T1000 (cell line): Measurements from ENCODE around the gene NEGR1.

Experiments used
- DNase-seq: peaks from one replicate; lab custom pipeline; 2025; ENCODE audit warnings: mixed read lengths; lab: John Stamatoyannopoulos, UW

Gene NEGR1

DNA sequence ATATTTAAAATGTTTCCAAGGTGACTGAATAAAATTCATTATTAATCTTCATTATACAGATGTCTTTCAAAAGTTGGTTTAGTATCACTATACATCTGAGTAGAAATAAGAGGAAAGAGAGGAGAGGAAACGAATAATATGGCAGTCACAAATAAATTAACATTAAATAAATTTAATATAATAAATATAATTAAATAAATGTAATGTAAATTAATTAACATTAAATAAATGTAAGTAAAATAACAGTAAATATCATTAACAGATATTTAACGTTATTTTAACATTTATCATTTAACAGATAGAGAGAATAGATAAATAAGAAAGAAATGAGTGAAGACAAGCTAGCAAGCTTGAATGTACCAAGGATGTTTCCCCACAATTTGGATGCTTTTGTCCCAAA lies 592.7 kb downstream of the NEGR1 start:
- DNase-seq, result no peak

DNA sequence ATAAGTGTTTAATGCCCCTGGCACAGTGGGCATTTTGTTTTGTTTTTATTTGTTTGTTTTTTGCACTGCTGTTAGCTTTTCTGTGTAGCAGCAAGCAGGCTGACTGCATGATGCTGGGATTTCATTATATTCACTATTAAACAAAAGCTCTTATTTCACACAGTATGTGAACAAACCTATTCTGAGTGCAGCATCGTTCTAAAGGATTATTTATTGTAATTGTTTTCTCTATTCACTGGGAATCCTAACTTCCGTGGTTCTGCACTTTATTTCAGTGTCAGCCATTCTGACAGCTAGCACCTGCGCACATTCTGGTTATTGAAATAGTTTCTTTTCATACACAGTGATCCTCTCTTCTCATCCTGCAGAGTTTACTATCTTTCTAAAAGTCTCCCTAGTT lies 595.0 kb downstream of the NEGR1 start:
- no peak for DNase-seq

DNA sequence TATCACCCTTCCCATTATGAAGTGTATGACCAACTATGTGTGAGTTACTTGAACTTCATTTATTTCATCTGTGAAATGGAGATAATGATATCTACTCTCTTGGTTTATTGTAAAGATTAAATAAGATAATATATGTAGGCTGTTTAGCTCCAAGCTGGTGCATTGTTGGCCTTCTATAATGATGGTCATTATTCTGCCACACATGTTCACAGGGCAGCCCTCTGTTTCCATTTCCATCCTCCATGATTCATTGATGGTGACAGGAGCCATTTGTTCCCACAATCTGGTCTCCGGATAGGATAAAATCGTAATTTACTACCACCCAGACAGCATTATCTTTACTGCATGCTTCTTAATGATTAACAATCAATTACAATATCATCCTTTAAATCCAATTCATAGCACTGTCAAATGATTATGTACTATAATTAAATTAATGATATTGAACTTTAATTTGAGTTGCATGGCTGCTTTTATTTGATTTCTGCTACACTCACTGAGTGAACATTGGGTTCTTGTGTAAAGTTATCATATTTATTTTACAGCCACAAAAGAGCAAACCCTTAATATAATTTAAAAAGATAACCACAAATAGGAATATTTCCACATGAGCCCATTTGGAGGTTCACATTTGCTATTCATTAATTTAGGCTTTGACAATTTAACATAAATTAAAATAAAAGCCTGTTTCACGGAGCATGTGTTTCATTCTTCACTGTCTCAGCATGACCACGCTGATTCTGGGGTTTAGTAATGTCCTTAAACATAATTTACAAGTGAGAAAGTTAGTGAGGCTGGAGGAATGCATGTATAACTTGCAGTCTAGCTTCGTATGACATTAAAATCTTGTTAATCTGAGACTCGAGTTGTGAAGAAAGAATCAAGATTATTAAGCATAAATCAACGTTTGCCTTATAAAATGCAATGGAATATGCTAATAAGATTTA lies 605.1 kb downstream of the NEGR1 start:
- DNase-seq, result no peak

DNA sequence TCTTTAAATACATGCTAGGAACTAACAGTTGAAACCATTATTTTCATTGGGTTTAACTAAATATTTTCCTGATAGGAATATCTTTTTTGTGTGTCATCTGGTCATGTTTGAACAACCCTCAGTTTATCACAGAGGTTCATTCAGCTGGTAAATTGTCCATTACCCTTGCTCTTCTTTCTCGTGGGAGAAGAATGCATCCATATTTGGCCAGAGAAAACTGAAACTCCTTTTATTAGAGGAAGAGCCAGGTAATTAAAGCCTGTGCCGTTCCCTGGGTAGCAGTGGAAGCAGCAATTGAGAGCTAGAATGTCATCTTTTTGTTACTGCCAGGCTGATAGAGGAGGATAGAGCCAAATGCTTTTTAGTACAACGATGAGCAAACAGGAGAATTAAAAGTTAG lies 614.3 kb downstream of the NEGR1 start:
- DNase-seq, result no peak

DNA sequence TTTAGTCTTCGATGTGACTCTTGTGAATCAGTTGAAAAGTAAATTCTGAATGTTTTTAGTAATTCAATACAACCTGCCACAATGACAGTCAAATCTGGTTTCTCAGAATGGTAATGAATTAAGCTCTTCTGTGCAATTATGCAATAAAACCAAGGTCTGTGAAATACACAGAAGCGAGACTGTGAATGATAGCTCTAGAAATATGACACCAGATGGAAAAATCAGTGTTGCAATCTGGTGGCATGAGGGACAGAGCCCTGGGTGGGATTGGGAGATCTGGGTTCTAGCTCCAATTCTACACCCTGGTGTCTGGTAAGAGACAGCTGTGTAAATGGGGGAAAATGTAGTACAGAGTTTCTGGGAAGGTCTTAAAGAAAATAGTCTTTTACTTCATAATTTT lies 615.1 kb downstream of the NEGR1 start:
- no peak for DNase-seq

DNA sequence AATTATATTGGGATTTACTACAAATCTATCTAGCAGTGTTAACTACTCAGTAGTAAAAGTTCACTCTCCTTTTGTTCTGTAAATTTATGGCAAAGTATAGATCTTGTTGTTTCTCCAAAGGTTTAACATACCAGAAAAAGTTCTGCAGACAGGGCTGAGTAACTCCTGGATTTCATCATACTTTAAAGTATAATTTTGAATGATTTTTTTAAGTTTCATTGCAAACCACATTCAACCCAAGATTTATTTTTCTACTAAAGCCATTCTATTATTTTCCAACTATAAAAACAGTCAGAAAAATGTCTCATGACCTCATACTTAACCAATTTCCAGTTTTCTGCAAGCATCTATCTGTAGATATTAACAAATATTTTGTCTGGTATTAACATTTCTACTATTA lies 615.7 kb downstream of the NEGR1 start:
- no peak for DNase-seq

DNA sequence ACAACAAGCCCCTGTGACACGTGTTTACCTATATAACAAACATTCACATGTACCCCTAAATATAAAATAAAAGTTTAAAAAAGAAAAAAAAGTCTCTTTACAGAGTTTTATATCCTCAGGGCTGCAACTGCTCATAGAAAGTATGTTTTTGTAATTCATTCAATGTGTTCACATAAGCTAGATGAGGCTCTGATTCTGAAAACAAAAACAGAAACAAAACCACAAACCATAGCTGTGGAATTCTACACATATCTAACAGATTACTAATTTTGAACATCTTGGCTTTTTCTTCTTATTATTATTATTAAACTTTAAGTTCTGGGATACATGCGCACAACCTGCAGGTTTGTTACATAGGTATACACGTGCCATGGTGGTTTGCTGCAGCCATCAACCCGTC lies 621.9 kb downstream of the NEGR1 start:
- DNase-seq, result no peak

DNA sequence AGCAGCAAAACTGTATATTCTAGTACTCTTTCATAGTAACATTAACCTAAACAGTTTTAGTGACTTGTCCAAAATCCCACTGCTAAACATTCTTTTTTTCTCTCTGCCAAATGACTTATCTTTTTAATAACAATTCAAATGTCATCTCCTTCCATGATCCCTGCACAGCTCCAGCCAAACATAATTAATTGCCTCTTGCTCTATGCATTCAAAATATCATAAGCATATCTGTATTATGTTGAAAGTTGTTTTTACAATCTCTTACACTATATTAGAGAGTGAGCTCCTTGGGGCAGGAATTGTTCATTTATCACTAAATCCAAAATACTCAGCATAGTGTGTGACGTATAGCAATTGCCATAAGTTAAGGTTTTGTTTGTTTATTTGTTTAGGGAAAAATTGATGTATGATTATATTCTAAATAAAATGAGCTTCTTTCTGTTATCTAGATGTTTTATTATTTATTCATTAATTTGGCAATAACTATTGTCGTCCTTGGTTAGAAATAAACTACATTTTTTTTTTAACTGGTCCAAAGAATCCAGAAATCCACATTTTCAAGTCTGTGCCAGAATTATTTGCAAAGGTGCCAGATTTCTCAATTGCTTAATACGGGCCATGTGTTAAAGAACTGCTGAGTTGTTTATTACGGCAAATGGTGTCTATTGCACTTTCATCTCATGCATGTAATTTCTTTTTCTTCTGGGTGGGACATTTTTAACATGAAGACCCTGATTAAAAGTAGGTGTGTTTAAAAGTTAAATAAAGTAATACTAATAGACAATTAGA lies 624.3 kb downstream of the NEGR1 start:
- DNase-seq, result no peak

DNA sequence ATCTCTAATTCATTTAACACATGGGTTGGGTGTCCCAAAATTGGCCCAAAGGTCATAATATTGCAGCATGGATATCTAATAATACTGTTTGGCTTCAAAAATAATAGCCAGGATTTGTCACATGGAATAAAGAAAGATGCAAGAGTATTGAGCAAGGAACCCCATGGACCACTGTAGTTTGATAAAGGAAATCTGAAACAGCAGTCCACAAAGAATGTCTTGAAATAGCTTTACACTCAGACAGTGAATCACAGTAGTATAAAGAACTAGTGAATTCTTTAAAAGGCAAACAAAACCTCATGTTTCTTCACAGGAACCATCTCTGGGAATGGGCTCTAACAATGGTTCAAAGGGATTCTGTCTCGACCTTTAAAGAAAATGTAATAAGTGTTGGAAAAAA lies 625.4 kb downstream of the NEGR1 start:
- no peak for DNase-seq

DNA sequence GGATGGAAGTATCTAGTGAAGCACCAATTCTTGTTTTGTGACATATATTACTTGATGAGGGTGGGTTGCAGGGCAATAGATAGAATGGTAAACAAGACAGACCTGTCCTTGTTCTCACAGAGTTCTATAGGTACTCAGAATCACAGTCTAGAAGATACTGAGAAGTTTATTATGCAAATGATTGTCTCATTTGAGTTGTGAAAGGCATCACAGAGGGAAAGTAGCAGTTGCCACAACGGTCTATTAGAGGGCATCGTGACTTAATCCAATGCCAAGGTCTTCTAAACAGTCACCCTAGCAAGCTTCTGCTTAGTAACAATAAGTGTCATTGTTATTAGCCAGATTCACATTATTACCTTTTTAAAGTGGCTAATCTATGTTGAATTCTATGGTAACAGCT lies 626.7 kb downstream of the NEGR1 start:
- DNase-seq, result no peak

DNA sequence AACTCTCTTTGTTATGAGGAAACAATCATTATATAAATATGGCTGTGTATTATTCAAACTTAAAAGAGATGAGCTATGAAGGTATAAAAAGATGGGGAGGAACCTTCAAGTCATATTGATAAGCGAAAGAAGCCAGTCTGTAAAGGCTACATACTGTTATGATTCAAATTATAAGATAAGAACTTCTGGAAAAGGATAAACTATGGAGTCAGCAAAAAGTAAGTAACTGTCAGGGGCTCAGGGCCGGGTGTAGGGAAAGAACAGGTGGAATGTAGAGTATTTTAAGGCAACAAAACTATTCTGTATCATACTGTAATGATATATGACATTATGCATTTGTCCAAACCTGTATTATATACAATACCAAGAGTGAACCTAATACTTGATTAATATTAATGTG lies 628.4 kb downstream of the NEGR1 start:
- DNase-seq, result no peak

DNA sequence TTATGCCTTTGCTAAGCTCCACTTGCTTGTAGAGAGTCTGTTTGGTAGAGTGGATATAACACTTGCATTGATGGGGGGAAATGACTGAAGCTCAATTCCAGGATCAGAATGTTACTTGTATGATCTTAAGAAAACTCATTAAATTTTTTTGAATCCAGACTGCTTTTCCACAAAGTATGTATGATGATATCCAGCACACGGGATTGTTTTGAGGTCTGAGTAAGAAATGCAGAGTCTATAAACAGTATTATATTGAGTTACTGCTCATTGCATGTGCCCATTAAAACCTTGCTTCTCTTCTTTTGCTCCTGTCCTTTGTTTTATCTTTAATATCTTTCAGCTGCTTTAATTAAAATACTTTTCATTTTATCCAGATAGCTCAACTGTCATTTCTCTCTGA lies 631.1 kb downstream of the NEGR1 start:
- DNase-seq, result no peak

DNA sequence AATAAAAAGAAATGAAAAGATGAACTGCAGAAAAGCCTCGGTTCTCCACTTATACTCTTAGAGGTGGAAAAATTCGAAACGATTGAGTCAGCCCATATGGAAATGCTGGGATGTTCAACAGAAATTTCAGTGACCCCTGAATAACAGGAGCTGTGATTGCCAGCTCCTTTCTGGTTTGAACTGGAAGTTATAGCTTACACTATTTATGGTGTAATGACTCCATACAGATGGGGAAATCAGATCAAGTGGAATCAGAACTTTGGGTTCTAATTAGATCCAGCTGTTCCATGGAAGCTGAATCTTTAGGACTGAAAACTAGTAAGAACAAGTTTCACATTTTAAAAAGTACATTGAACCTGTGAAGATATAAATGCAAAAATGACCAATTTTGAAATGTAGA lies 632.2 kb downstream of the NEGR1 start:
- no peak for DNase-seq

DNA sequence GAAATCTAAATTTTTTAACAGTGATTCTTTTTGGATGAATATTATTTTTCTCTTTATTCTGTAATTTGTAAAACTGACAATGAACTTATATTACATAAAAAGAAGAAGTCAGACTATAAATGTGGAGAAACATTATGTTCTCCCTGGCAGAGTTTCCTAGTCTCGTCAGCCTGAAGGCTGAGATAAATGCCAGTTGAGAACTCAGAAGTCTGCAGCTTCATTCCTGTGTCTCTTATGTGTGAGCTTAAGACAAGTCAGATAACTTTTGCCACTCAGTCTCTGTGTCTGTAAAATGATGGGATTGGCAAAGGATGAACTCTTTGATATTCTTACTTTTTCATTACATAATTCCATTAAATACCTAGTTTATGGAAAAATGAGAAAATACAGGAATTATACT lies 632.7 kb downstream of the NEGR1 start:
- DNase-seq, result no peak

DNA sequence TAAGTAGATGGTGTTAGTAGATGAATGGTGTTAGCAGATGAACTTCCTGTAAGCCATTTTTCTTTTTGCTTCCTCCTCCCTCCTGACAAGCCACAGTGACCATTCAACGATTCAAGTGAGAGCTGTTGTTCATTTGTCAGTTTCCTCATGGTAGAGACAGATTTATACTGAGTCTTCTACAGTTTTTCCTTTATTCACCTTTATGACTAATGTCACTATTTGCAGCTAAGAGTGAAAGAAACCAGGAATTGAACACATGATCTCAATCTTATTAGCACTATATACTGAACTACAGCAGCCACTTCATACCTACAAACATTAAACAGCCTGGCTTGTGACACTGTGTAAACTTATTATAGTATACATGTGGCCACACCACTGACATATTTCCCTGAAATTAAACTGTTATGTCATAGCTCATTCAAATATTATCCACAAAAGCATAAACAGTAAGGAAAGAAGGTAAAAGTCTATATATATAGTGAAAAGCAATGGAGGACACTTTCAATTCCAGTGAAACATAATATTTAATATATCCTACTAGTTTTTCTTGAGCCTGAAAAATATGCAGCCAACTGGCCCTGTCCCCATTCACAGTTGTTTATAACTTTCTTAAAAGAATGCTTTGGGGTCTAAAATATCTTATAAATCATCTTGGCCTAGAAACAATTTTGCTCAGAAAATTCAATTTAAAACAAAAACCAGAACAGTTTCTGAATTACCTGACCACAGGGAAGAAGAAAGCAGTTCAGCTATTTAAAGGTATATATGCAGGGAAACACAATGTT lies 634.6 kb downstream of the NEGR1 start:
- DNase-seq, result no peak

DNA sequence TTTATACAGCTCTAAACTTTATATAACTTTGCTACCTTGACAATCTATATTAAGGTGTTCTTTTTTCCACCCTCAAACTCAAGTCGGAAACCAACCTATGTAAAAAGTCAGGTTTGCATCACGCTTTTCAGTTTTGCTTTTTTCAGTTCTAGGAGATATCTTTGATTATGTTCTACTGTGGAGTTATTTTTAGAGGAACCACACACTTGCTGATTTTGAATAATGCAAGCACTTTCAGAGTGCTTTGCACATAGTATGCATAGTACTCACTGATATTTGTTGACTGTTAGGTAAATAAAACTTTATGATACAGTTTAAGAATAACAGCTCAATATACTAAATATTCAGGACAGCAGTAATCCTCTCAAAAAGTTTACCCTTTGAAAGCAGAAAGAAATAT lies 637.3 kb downstream of the NEGR1 start:
- DNase-seq, result no peak

DNA sequence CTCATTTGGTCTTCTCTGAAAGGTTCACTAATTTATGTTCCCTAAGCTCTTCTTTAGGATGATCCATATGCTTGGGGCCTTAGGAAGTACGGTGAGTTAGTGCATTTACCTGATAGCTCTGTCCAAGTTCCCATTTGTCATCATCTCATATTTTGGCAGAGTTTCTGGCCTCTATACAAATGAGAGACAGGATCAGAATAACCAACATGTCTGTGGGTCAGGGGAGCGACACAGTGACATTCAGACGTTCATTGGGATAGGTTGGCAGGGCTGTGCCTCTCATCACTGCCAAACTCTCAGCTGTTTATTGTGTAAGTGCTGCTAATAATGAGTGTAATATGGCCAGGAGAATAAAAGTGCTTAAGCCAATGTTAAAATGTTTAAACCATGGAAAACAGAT lies 640.4 kb downstream of the NEGR1 start:
- DNase-seq, result no peak

DNA sequence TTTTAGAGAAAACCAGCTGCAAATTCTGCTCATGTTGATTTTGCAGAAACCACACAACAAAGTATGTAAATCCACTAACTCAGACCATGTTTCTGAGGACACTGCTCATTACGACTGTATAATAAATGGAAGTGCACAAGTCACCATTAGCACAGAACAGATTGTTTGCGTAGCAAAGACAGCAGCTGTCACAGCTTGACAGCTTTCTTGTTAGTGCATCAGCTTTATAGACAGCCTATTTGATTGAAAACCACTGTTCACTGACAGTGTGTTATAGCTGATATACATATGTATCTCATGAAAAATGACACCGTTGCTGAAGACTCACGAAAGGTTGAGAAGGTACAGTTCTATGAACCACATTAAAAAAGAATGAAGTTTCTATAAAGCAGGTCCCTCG lies 641.3 kb downstream of the NEGR1 start:
- DNase-seq, result no peak

DNA sequence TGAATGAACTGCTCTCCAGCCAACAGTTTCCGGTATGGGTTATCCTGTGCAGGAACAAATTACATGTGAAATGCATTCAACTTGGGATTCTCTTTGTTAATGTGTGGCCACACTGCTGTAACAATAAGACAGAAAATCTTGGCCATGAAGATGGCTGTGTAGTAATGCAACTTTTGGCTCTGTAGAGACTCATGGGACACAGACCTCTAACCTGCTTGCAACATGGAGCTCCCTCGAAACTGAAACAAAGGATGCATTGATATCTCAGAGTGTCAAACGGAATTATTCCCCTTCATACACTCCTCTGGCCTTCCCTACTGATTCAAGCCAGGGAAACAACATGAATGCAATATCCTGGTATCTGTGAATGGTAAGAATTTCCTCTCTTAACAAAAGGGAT lies 642.2 kb downstream of the NEGR1 start:
- DNase-seq, result no peak

DNA sequence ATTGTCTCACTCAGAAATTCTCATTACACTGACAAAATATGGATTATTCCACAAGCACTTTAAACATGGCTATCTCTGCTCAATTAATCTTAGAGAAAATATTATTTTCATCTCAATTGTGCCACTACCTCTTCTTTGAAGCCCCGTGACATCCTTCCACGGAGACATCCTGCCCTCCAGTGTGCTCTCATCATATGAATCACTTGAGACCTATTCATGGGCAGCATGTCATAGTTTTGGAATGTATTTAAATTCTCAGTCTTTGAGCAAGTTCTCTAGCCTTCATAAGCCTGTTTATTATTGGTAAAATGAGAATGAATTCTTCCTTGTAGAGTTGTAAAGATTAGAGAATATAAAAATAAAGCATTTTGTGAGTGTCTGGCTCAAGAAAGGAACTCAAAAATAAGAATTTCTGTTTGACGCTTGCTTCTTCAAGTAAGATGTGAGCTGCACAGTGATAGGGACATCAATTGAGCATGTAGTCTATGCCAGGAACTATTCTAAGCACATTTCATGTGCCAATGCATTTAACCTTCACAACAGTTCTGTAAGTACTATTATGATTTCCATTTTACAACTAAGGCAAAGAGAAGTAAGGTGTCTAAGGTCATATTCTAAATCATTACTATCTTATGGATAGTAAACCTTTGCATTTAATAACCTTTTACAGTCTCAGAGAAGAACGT lies 644.1 kb downstream of the NEGR1 start:
- no peak for DNase-seq

DNA sequence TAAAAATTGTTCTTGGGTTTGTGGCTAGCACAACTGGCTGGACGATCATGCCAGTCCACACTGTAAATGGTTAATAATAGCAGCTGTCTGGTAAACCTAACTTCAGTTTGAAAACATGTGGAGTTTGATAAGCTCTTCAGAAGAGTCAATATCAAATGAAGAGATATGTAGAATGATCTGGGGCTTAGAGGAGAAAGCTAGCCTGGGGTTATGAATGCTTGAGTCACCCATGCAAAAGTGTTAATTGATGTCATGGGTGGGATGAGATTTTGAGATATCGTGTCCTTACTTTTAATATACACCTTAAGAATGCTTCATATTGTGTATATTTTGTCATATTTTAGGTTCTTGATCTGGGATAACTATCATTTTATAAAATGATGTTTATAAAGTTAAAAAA lies 646.8 kb downstream of the NEGR1 start:
- DNase-seq, result no peak

DNA sequence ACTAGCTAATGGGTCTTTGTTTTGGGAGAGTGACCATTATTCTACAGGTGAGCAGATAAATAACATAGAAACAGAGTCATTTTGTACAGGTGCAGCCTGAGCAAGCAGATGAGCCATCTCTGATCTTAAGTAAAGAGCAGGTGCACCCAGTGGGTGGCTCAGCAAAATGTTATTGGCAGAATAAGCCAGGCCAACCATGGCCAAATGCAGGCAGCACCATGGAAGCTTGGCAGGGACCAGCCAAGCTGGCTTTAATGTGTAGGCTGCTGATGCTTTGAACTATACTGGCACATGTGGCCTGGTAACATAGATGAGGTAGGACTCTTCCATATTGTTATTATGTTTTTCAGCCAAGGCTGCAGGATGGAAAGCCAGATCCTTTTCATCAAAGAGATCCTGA lies 648.2 kb downstream of the NEGR1 start:
- DNase-seq, result no peak
